GM10266 (cell line): ENCODE results near the gene NLE1.

ENCODE experiments used
- DNase-seq: peaks from one replicate; pipeline ENCODE4 v3.0.0; 2012; ENCODE audit errors: extremely low spot score
- CTCF ChIP-seq: IDR thresholded peaks from 2 replicates; pipeline ENCODE4 v1.5.1; 2012; ENCODE audit warnings: mild to moderate bottlenecking, low read depth; ENCODE audit not compliant: control insufficient read depth, insufficient read depth; ENCODE audit errors: missing control alignments

NLE1 gene

GRCh38 chr17:35086164-35086563 is 55.9 kb downstream of the NLE1 start:
- no peak for DNase-seq
- TF ChIP-seq CTCF = no peak

GRCh38 chr17:35084987-35085386 is 57.1 kb downstream of the NLE1 start:
- no peak for TF ChIP-seq CTCF
- DNase-seq = no peak

GRCh38 chr17:35083071-35083470 is 59.0 kb downstream of the NLE1 start:
- TF ChIP-seq CTCF = no peak
- no peak for DNase-seq

- DNase-seq = peak; percentile 16
Observed at GRCh38 chr17:35082073-35082657, 59.9 kb downstream of the NLE1 start.

GRCh38 chr17:35081638-35082037 is 60.5 kb downstream of the NLE1 start:
- TF ChIP-seq CTCF = no peak
- DNase-seq = no peak

More at GRCh38 chr17:35082073-35082657, 59.9 kb downstream of the NLE1 start:
- no peak for TF ChIP-seq CTCF

GRCh38 chr17:35080536-35080935 is 61.6 kb downstream of the NLE1 start:
- DNase-seq = peak; percentile 61
- TF ChIP-seq CTCF = no peak

GRCh38 chr17:35079547-35080423 is 62.3 kb downstream of the NLE1 start:
- no peak for TF ChIP-seq CTCF
- DNase-seq = no peak
